SK-N-SH treated with all-trans-retinoic acid at 6 μM for 48 hours (cell line): ENCODE results near the gene CANT1.

Experiments used
- POU6F1 ChIP-seq: fragments of 250-450 bp; sonication (Bioruptor Pico); IDR thresholded peaks from 2 replicates; pipeline ENCODE4 v1.8.0; 2021; ENCODE audit warnings: low read depth, mild to moderate bottlenecking, moderate library complexity, borderline replicate concordance
- TOX ChIP-seq: fragments of 250-450 bp; sonication (Bioruptor Pico); IDR thresholded peaks from 2 replicates; pipeline ENCODE4 v1.8.0; 2021; ENCODE audit warnings: mild to moderate bottlenecking, moderate library complexity, borderline replicate concordance
- ZC3H10 ChIP-seq: fragments of 250-450 bp; sonication (Bioruptor Pico); IDR thresholded peaks from 2 replicates; pipeline ENCODE4 v1.5.1; 2021; ENCODE audit warnings: mild to moderate bottlenecking, moderate library complexity
- ZFP30 ChIP-seq: fragments of 450-650 bp; formaldehyde crosslinking; IDR thresholded peaks from 2 replicates; pipeline ENCODE4 v1.5.0; 2022; ENCODE audit warnings: mild to moderate bottlenecking, moderate library complexity
- TF ChIP-seq, protein P1 (sequence below): fragments of 250-450 bp; sonication (Bioruptor Pico); IDR thresholded peaks from 2 replicates; pipeline ENCODE4 v1.5.1; 2021; ENCODE audit warnings: mild to moderate bottlenecking, moderate library complexity
- TF ChIP-seq, protein P2 (sequence below): fragments of 250-450 bp; sonication (Bioruptor Pico); IDR thresholded peaks from 2 replicates; pipeline ENCODE4 v1.8.0; 2020; ENCODE audit warnings: mild to moderate bottlenecking, moderate library complexity, borderline replicate concordance

DNA sequence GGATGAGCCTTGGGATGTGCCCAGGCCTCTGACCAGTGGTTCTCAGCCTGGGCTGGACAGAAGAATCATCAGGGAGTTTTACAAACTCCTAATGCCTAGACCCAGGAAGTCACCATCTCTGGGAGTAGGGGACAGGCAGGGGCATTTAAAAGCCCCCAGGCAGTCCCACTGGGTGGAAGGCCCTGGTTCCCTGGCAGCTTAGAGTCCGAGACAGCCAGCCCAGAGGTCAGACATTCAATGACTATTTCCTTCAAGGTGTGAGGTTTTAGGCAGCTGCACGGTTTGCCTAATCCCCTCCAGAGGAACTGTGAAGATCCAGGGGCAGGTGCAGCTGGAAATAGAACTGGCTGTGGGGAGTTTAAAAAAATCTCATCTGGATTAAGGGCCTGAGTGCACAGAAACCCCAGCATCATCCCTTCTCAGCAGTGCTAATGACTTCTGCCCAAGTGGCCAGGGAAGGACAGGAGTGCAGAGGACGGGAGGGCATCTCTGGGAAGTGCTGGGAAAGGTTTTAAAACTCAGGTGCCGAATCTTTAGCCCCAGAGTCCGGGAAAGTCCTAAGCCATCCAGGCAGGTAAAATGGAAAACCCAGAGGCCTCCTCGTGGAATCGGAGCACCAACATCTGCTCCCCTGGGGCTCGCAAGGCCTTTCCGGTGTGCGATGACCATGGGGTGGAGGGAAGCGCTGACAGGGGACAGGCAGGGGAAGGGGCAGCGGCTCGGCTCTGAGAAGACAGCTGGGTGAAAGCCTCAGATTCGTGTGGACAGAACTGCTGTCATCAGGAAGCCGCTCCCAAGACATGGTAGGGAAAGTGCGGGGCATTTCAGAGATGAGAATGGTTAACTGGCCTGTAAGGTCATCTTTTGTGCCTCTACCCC is 28.3 kb downstream of the CANT1 start:
- TF ChIP-seq, protein P1, sequence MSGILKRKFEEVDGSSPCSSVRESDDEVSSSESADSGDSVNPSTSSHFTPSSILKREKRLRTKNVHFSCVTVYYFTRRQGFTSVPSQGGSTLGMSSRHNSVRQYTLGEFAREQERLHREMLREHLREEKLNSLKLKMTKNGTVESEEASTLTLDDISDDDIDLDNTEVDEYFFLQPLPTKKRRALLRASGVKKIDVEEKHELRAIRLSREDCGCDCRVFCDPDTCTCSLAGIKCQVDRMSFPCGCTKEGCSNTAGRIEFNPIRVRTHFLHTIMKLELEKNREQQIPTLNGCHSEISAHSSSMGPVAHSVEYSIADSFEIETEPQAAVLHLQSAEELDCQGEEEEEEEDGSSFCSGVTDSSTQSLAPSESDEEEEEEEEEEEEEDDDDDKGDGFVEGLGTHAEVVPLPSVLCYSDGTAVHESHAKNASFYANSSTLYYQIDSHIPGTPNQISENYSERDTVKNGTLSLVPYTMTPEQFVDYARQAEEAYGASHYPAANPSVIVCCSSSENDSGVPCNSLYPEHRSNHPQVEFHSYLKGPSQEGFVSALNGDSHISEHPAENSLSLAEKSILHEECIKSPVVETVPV (CRISPR knock-in tag), result no peak
- no peak for TF ChIP-seq TOX (CRISPR knock-in tag)
- TF ChIP-seq ZC3H10 (CRISPR knock-in tag), result no peak
- TF ChIP-seq ZFP30 (CRISPR knock-in tag), result no peak
- TF ChIP-seq, protein P2, sequence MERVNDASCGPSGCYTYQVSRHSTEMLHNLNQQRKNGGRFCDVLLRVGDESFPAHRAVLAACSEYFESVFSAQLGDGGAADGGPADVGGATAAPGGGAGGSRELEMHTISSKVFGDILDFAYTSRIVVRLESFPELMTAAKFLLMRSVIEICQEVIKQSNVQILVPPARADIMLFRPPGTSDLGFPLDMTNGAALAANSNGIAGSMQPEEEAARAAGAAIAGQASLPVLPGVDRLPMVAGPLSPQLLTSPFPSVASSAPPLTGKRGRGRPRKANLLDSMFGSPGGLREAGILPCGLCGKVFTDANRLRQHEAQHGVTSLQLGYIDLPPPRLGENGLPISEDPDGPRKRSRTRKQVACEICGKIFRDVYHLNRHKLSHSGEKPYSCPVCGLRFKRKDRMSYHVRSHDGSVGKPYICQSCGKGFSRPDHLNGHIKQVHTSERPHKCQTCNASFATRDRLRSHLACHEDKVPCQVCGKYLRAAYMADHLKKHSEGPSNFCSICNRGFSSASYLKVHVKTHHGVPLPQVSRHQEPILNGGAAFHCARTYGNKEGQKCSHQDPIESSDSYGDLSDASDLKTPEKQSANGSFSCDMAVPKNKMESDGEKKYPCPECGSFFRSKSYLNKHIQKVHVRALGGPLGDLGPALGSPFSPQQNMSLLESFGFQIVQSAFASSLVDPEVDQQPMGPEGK (CRISPR knock-in tag), result no peak
- TF ChIP-seq POU6F1 (CRISPR knock-in tag), result no peak
